HepG2 (cell line): ENCODE results near the gene WDR53. TPM values are rescaled to one million over a fixed set of nuclear protein-coding genes. Genes with fewer than 3 reads are reported as not detected.

Experiments used
- ATAC-seq: fragments of 200-7000 bp; cut with Tn5 transposase; 3 replicates; pipeline ENCODE4 v1.9.1; 2020; ENCODE audit warnings: mild to moderate bottlenecking, moderate library complexity
- BruUV-seq: library from RNA; stranded (reverse); fragments of 400-500 nt; replicated peaks from 2 replicates; lab custom pipeline; 2021; lab: Mats Ljungman, UMichigan
- CTCF ChIA-PET: fragments of 300-600 bp; formaldehyde crosslinking; extraction: SDS; loops from one replicate; lab custom pipeline; 2021; ENCODE audit warnings: low total read pairs, inconsistent platforms, low intra/inter-chr PET ratio; lab: Yijun Ruan, JAX
- POLR2A ChIA-PET: fragments of 350-600 bp; sonication (Branson Sonifier 250); formaldehyde crosslinking; loops from one replicate; lab custom pipeline; 2020; ENCODE audit warnings: antibody characterized with exemption, inconsistent platforms; lab: Yijun Ruan, JAX
- DNase-seq: peaks from one replicate; pipeline ENCODE4 v3.0.0-alpha.2; 2015; ENCODE audit warnings: low spot score
- FAIRE-seq: peaks from 3 replicates; lab custom pipeline; 2011; peaks lifted over from hg19 to GRCh38; lab: Jason Lieb, UNC
- H2AFZ ChIP-seq: one replicate; pipeline ENCODE4 v1.6.1; 2011; ENCODE audit warnings: low read length, inconsistent platforms
- H3K27ac ChIP-seq: fragments of 300-600 bp; 3 replicates; pipeline ENCODE4 v1.8.0; 2011; ENCODE audit warnings: mixed run types, mild to moderate bottlenecking, mixed read lengths, low read length, inconsistent platforms; ENCODE audit not compliant: insufficient read depth; ENCODE audit errors: extremely low read length
- H3K27me3 ChIP-seq, 2 experiments: fragments of 200-600 bp in 1 of 2; 2 replicates in 1 of 2; 3 replicates in 1 of 2; pipeline versions ENCODE4 v1.6.0 to v1.8.0; 2011; ENCODE audit warnings: low read length in 2 of 2, mild to moderate bottlenecking in 2 of 2, moderate library complexity in 2 of 2, inconsistent platforms in 1 of 2; ENCODE audit not compliant: insufficient read depth in 2 of 2, control insufficient read depth in 1 of 2
- H3K36me3 ChIP-seq, 2 experiments: fragments of 200-600 bp in 1 of 2; replicated peaks in 1 of 2; 2 replicates in 1 of 2; 3 replicates in 1 of 2; pipeline versions ENCODE4 v1.5.1 to v1.8.0; 2011; ENCODE audit warnings: low read length in 2 of 2, inconsistent platforms in 1 of 2; ENCODE audit not compliant: insufficient read depth in 2 of 2, control insufficient read depth in 1 of 2
- H3K4me1 ChIP-seq: 2 replicates; pipeline ENCODE4 v1.5.1; 2012; ENCODE audit warnings: low read length, inconsistent platforms; ENCODE audit not compliant: insufficient read depth
- H3K4me2 ChIP-seq: 2 replicates; pipeline ENCODE4 v1.6.0; 2011; ENCODE audit warnings: low read depth, low read length, inconsistent platforms
- H3K4me3 ChIP-seq, 3 experiments: fragments of 200-600 bp in 1 of 3; sonication (generic), shearing (Covaris generic) in 1 of 3; replicated peaks in 1 of 3; 2 replicates each; pipeline ENCODE4 v1.5.1; 2011 to 2016; ENCODE audit warnings: low read length in 3 of 3, inconsistent platforms in 2 of 3, low read depth in 2 of 3, mild to moderate bottlenecking in 2 of 3, control low read depth in 1 of 3, mixed read lengths in 1 of 3; ENCODE audit not compliant: insufficient read depth in 1 of 3
- H3K79me2 ChIP-seq: one replicate; pipeline ENCODE4 v1.6.1; 2011; ENCODE audit warnings: low read length, inconsistent platforms; ENCODE audit not compliant: insufficient read depth
- H3K9ac ChIP-seq: 2 replicates; pipeline ENCODE4 v1.6.0; 2011; ENCODE audit warnings: mild to moderate bottlenecking, low read depth, low read length, inconsistent platforms; ENCODE audit not compliant: insufficient read depth
- H3K9me3 ChIP-seq: 2 replicates; pipeline ENCODE4 v1.5.1; 2012; ENCODE audit warnings: mild to moderate bottlenecking, low read length
- H4K20me1 ChIP-seq: 2 replicates; pipeline ENCODE4 v1.6.0; 2011; ENCODE audit warnings: inconsistent platforms, mild to moderate bottlenecking, low read length, moderate library complexity; ENCODE audit not compliant: insufficient read depth
- CREBL2 ChIP-seq: sonication (generic); formaldehyde crosslinking; IDR thresholded peaks from 2 replicates; pipeline ENCODE4 v1.8.1; 2023; ENCODE audit warnings: missing genetic modification reagents, mild to moderate bottlenecking, borderline replicate concordance
- GZF1 ChIP-seq: sonication (generic); formaldehyde crosslinking; IDR thresholded peaks from 2 replicates; pipeline ENCODE4 v1.5.1; 2020; ENCODE audit warnings: mild to moderate bottlenecking, missing genetic modification reagents
- HIVEP1 ChIP-seq: sonication (generic); formaldehyde crosslinking; IDR thresholded peaks from 2 replicates; pipeline ENCODE4 v1.4.0; 2020; ENCODE audit warnings: mild to moderate bottlenecking, missing genetic modification reagents
- HMGXB4 ChIP-seq, 2 experiments: sonication (generic) in 1 of 2; formaldehyde crosslinking in 1 of 2; IDR thresholded peaks; 2 replicates each; pipeline versions ENCODE4 v1.4.0 to v1.6.1; 2018 to 2020; ENCODE audit warnings: missing genetic modification reagents in 2 of 2, borderline replicate concordance in 1 of 2, low read depth in 1 of 2, mild to moderate bottlenecking in 1 of 2, missing biosample characterization in 1 of 2
- HNF1B ChIP-seq: sonication (generic); formaldehyde crosslinking; IDR thresholded peaks from 2 replicates; pipeline ENCODE4 v1.5.1; 2020; ENCODE audit warnings: mild to moderate bottlenecking, moderate library complexity, missing genetic modification reagents
- HOXA3 ChIP-seq: sonication (generic); formaldehyde crosslinking; IDR thresholded peaks from 2 replicates; pipeline ENCODE4 v1.5.0; 2020; ENCODE audit warnings: missing genetic modification reagents
- MAFF ChIP-seq: IDR thresholded peaks from 2 replicates; pipeline ENCODE4 v1.6.1; 2011; ENCODE audit warnings: low read depth, low read length, improper control_type of control experiment
- NFATC3 ChIP-seq: sonication (generic); formaldehyde crosslinking; IDR thresholded peaks from 2 replicates; pipeline ENCODE4 v1.5.1; 2020; ENCODE audit warnings: mild to moderate bottlenecking, missing genetic modification reagents
- SALL2 ChIP-seq: sonication (generic); formaldehyde crosslinking; IDR thresholded peaks from 2 replicates; pipeline ENCODE4 v1.8.1; 2023; ENCODE audit warnings: mild to moderate bottlenecking, missing genetic modification reagents, inconsistent platforms
- YY1 ChIP-seq: IDR thresholded peaks from 2 replicates; pipeline ENCODE4 v1.6.1; 2011; ENCODE audit warnings: low read length, low read depth, moderate library complexity, mild to moderate bottlenecking; ENCODE audit not compliant: insufficient read depth, insufficient replicate concordance
- ZIK1 ChIP-seq: sonication (generic); formaldehyde crosslinking; IDR thresholded peaks from 2 replicates; pipeline ENCODE4 v1.5.0; 2020; ENCODE audit warnings: mild to moderate bottlenecking, low read depth, missing genetic modification reagents, borderline replicate concordance
- ZNF777 ChIP-seq: sonication (generic); formaldehyde crosslinking; IDR thresholded peaks from 2 replicates; pipeline ENCODE4 v1.4.0; 2020; ENCODE audit warnings: missing genetic modification reagents
- WGBS: methylation state at CpG from one replicate; pipeline ENCODE4 v1.1.6; 2017; ENCODE audit warnings: low lambda C conversion rate; 5-methylcytosine and 5-hydroxymethylcytosine counted together
- in situ Hi-C: cut with HindIII; loops from 2 replicates; pipeline ENCODE4 v1.10.0; 2017; ENCODE audit warnings: low pct_unique_long_range_greater_than_20kb; ENCODE audit not compliant: extremely low pct_ligation_motif_present
- intact Hi-C: fragments of 100-400 bp; cut with micrococcal nuclease; formaldehyde crosslinking; loops from one replicate; pipeline ENCODE4 v1.10.0; 2022; ENCODE audit not compliant: unreplicated experiment
- polyA plus RNA-seq, 8 experiments: library from polyadenylated mRNA; depleted of rRNA in 3 of 8; stranded (reverse) in 7 of 8; unstranded in 1 of 8; fragments of >200 nt; fragmentation: Illumina TruSeq in 4 of 8; extraction: Trizol in 4 of 8; gene quantifications; 2 replicates each; pipeline versions ENCODE4 v1.2.1 to v1.2.3, GENCODE V29; 2011 to 2016; ENCODE audit warnings: low read depth in 4 of 8, missing spikeins in 1 of 8, mixed read lengths in 1 of 8; ENCODE audit not compliant: insufficient read depth in 1 of 8
- total RNA-seq, 5 experiments: library from RNA; depleted of rRNA; stranded (reverse); fragments of >200 nt; fragmentation: Illumina TruSeq; extraction: Trizol; gene quantifications; 2 replicates each; pipeline ENCODE4 v1.2.3, GENCODE V29; 2016; ENCODE audit warnings: low read depth in 1 of 5
- TF ChIP-seq, protein P1 (sequence below): sonication (generic); formaldehyde crosslinking; IDR thresholded peaks from 2 replicates; pipeline ENCODE4 v1.5.1; 2020; ENCODE audit warnings: missing genetic modification reagents, mild to moderate bottlenecking, borderline replicate concordance

Gene WDR53
- total and polyA plus RNA-seq, 2 of the 13 experiments (the other 11 are each of a cell fraction or from before 2014, with no cell fraction given), result 3.5 to 7.7 TPM

- TF ChIP-seq, protein P1, sequence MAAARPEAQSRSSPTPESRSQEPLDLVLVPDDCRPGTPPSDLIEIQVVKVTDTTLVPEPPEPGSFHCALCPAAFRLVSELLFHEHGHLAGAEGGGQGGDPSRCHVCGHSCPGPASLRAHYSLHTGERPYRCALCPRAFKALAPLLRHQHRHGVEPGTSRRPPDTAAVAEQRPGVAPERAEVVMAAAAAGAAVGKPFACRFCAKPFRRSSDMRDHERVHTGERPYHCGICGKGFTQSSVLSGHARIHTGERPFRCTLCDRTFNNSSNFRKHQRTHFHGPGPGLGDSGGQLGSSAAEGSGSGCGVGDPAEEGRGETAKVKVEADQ, result no peak
- no peak for TF ChIP-seq SALL2 (CRISPR knock-in tag)
- no peak for TF ChIP-seq HIVEP1 (CRISPR knock-in tag)
- no peak for TF ChIP-seq HOXA3 (CRISPR knock-in tag)
- TF ChIP-seq GZF1, result no peak
- TF ChIP-seq YY1, result no peak
- no peak for TF ChIP-seq ZNF777 (CRISPR knock-in tag)
- no peak for TF ChIP-seq ZIK1 (CRISPR knock-in tag)
Observed at GRCh38 chr3:196609805-196610515, 41.6 kb upstream of the WDR53 start (continued).

- ATAC-seq, result peak; percentile 99
- WGBS, result 12% methylated on average over 5 of the region's 5 CpGs
- no peaks in the 10 kb centered on the region for H3K79me2 ChIP-seq
- H3K4me2 ChIP-seq, result no peak overlapping the region
- no peak overlapping the region for H2AFZ ChIP-seq
- CTCF ChIA-PET, result interaction anchor here (1.2 to 3.4 kb wide), 3 partner anchors 75 to 360 kb away, joined by 3 to 59 read pairs (median 5); no protein-coding TSS in a partner anchor
- H4K20me1 ChIP-seq, result no peaks in the 10 kb centered on the region
- DNase-seq, result peak; percentile 64
- no peaks in the 10 kb centered on the region for H3K9me3 ChIP-seq
- in situ Hi-C loops (loop anchor here (5.0 kb wide), 1 partner anchor 78 kb away; no protein-coding TSS in a partner anchor), intact Hi-C loops (loop anchor here (1.0 kb wide), 2 partner anchors 76 to 333 kb away; partner anchors contain the start of gene NCBP2)
- no peak overlapping the region for H3K27ac ChIP-seq
- H3K9ac ChIP-seq, result no peak overlapping the region
- BruUV-seq, result no TSS peak
- H3K4me3 ChIP-seq, result no peak overlapping the region
- FAIRE-seq, result peak; percentile 64
- H3K4me1 ChIP-seq, result peaks cover 11% of the 10 kb centered on the region
- peaks cover 0 to 24% of the 10 kb centered on the region in 2 experiments; a peak in 3 of 5 replicates for H3K27me3 ChIP-seq
- no peaks in the 10 kb centered on the region for H3K36me3 ChIP-seq
- POLR2A ChIA-PET, result no interaction called here
- TF ChIP-seq HMGXB4 (CRISPR knock-in tag; IDR thresholded peaks at IDR 0.05; ENCODE audit: borderline replicate concordance in 1 of 2, low read depth in 1 of 2) (peak in 1 of 2 experiments; percentile 50; a peak in 1 of 4 replicates), MAFF (no peak), NFATC3 (CRISPR knock-in tag) (no peak), HNF1B (CRISPR knock-in tag) (no peak), CREBL2 (CRISPR knock-in tag) (no peak)
Observed at GRCh38 chr3:196609343-196609775, 41.0 kb upstream of the WDR53 start.
